LNCaP clone FGC (cell line): ENCODE results near the gene LTN1.

Experiments used
- DNase-seq: peaks from one replicate; pipeline ENCODE4 v3.0.0-alpha.2; 2011; ENCODE audit warnings: low read depth
- H3K4me3 ChIP-seq: 2 replicates; pipeline ENCODE4 v1.5.1; 2011; ENCODE audit warnings: mild to moderate bottlenecking, low read depth, low read length, control low read depth
- CTCF ChIP-seq: IDR thresholded peaks from 2 replicates; pipeline ENCODE4 v1.5.1; 2012; ENCODE audit warnings: mild to moderate bottlenecking; ENCODE audit not compliant: control insufficient read depth, insufficient read depth; ENCODE audit errors: extremely low read depth

LTN1 gene

GRCh38 chr21:28949318-28949717 lies 43.4 kb downstream of the LTN1 start:
- DNase-seq: no peak
- TF ChIP-seq CTCF: no peak
- no peak overlapping the region for H3K4me3 ChIP-seq

- DNase-seq: peak; percentile 33
- no peak overlapping the region for H3K4me3 ChIP-seq
- TF ChIP-seq CTCF: no peak
These were observed 48.4 kb downstream of the LTN1 start for GRCh38 chr21:28944296-28944695.

GRCh38 chr21:28943631-28944030 lies 49.0 kb downstream of the LTN1 start:
- no peak for DNase-seq
- TF ChIP-seq CTCF: no peak

GRCh38 chr21:28938726-28939125 lies 54.0 kb downstream of the LTN1 start:
- H3K4me3 ChIP-seq: no peak overlapping the region
- TF ChIP-seq CTCF: no peak
- DNase-seq: no peak

More at GRCh38 chr21:28943631-28944030, 49.0 kb downstream of the LTN1 start:
- H3K4me3 ChIP-seq: no peak overlapping the region

- DNase-seq: no peak
- no peak overlapping the region for H3K4me3 ChIP-seq
- TF ChIP-seq CTCF: no peak
These were observed 54.9 kb downstream of the LTN1 start for GRCh38 chr21:28937737-28938136.

- DNase-seq: no peak
- no peak for TF ChIP-seq CTCF
These were observed 56.0 kb downstream of the LTN1 start for GRCh38 chr21:28936721-28937120.

GRCh38 chr21:28936036-28936435 lies 56.6 kb downstream of the LTN1 start:
- peak; percentile 32 for DNase-seq
- TF ChIP-seq CTCF: no peak
- H3K4me3 ChIP-seq: no peak overlapping the region

More at GRCh38 chr21:28936721-28937120, 56.0 kb downstream of the LTN1 start:
- H3K4me3 ChIP-seq: no peak overlapping the region
